Activated CD4-positive, alpha-beta memory T cell treated with anti-CD3 and anti-CD28 coated beads for 36 hours (primary cell): ENCODE results near the gene CCR7. TPM values are rescaled to one million over a fixed set of nuclear protein-coding genes. Genes with fewer than 3 reads are reported as not detected.
A peak's percentile ranks its signal among the peaks of the same experiment; 100 is the strongest.

ENCODE experiments used
- CTCF ChIA-PET: fragments of 350-600 bp; sonication (Branson Sonifier 250); formaldehyde crosslinking; loops from one replicate; lab custom pipeline; 2021; ENCODE audit warnings: antibody characterized with exemption, inconsistent platforms; lab: Charles Lee
- POLR2A ChIA-PET: fragments of 350-600 bp; sonication (Branson Sonifier 250); formaldehyde crosslinking; loops from one replicate; lab custom pipeline; 2021; ENCODE audit warnings: antibody characterized with exemption; lab: Charles Lee
- DNase-seq: peaks from one replicate; pipeline ENCODE4 v3.0.0-alpha.2; 2020
- H3K27ac Mint-ChIP-seq: one replicate; pipeline ENCODE4 v1.8.0; 2021; ENCODE audit warnings: mixed read lengths
- H3K27me3 Mint-ChIP-seq: one replicate; pipeline ENCODE4 v1.8.0; 2021; ENCODE audit warnings: mixed read lengths
- H3K36me3 Mint-ChIP-seq: one replicate; pipeline ENCODE4 v1.8.0; 2021; ENCODE audit warnings: mixed read lengths
- H3K4me1 Mint-ChIP-seq: one replicate; pipeline ENCODE4 v1.8.0; 2021; ENCODE audit warnings: low read depth, mixed read lengths
- H3K4me3 Mint-ChIP-seq: one replicate; pipeline ENCODE4 v1.8.0; 2021; ENCODE audit warnings: mild to moderate bottlenecking, mixed read lengths
- H3K9me3 Mint-ChIP-seq: one replicate; pipeline ENCODE4 v1.8.0; 2021; ENCODE audit warnings: mixed read lengths
- intact Hi-C: fragments of 100-400 bp; cut with micrococcal nuclease; formaldehyde crosslinking; loops from one replicate; pipeline ENCODE4 v1.15.1; 2023
- total RNA-seq, 2 experiments: library from RNA; stranded (reverse); gene quantifications; one replicate each; pipeline ENCODE4 v1.2.3, GENCODE V29; 2021

Gene CCR7
- total RNA-seq, 2 experiments from 2014 or later: 137 to 145 TPM

DNA sequence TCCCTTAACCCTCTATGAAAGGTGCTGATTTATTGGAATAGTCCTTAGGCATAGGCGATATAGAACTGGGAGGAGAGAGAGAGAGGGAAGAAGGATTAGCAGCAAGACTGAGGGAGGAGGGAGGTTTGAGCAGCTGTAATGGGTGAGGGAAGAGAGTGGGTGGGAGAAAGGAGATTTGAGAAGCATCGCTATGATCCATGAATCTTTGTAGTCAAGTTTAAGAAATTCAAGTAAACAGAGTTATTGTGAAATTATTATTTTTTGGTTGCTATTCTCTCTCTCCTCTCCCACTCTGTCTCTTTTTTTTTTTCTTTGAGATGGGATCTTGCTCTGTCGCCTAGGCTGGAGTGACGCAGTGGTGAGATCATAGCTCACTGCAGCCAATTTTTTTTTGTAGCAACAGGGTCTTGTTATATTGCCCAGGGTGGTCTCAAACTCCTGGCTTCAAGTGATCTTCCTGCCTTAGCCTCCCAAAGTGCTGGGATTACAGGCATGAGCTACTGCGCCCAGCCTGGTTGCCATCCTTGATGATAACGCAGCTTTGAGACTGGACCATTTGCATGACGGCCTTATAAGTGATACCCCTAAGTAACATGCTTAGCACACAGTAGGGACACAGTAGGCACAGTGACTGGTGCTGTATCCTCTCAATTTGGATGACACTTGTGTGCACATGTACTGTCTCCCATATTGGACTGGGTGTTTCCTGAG lies 42.9 kb downstream of the CCR7 start:
- CTCF ChIA-PET: interaction anchor here (0.6 to 2.5 kb wide), 6 partner anchors 10 to 168 kb away, joined by 3 to 20 read pairs (median 4); no protein-coding TSS in a partner anchor
- intact Hi-C loops: no loop called here
- H3K27me3 Mint-ChIP-seq: no peaks in the 10 kb centered on the region
- no peak overlapping the region for H3K27ac Mint-ChIP-seq
- no peak overlapping the region for H3K4me3 Mint-ChIP-seq
- H3K9me3 Mint-ChIP-seq: peaks cover 27% of the 10 kb centered on the region
- peaks cover 41% of the 10 kb centered on the region for H3K4me1 Mint-ChIP-seq
- POLR2A ChIA-PET: no interaction called here
- H3K36me3 Mint-ChIP-seq: peaks cover 57% of the 10 kb centered on the region
- no peak for DNase-seq

DNA sequence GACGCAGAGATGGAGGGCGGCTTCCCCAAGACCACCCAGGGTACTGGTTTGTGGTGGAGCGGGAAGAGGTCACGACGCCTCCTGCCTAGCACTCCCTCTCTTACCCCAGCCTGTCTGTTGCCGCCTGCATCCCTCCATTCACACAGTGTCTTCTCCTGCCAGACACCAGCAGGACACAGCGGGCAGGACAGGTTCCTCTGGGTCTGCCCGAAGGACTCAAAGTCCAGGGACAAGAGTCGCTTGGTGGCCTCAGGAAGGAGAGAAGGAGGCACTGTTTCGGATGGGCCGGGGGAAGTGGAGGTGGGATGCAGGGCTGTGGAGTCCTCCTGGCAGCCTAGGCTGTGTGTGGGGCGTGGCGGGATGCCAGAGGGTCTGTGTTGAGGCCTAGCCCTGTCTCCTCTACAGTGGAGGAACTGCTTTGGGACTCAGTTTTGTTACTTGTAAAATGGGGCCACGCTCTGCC lies 44.2 kb downstream of the CCR7 start:
- POLR2A ChIA-PET: no interaction called here
- Mint-ChIP-seq H3K9me3 (peaks cover 24% of the 10 kb centered on the region), H3K27me3 (no peaks in the 10 kb centered on the region), H3K4me1 (peaks cover 54% of the 10 kb centered on the region), H3K36me3 (peaks cover 63% of the 10 kb centered on the region), H3K27ac (peak overlapping the region; percentile 66), H3K4me3 (peak overlapping the region; percentile 24)
- intact Hi-C loops: no loop called here
- CTCF ChIA-PET: interaction anchor here (0.9 to 1.6 kb wide), 2 partner anchors 13 to 39 kb away, joined by 3 to 4 read pairs; no protein-coding TSS in a partner anchor
- no peak for DNase-seq

DNA sequence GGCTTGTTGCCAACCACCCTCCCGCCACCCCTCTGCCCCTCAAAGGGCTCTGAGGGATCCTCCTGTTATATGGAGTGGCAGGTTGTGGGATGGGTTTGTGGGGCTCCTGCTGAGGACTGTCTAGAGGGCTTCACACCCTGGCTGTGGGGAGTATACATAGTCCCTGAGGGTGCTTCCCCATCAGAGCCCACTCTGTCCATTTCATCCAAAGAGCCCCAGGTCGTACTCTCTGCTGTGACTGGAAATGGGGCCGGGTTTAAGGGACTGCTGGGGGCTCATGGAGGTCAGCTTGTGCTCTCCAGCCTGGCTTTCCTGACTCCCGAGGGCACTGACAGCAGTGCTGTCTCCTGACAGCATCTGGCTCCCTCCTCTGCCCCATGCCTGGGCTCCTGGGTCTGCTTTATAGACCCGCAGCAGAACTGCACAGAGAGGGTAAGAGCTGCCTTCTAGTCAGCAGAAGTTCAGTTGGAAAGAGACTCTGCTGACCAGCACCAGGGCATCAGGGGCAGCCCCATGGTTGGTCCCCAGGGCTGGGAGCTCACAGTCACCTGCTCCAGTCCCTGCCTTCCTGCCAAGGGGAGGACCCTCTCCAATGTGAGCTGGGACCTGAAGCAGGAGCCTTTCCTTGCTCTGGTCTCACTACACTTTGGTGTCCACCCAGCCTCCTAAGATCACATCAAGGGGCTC lies 46.0 kb downstream of the CCR7 start:
- CTCF ChIA-PET: interaction anchor here (1.4 to 2.9 kb wide), 3 partner anchors 14 to 156 kb away, joined by 8 to 10 read pairs (median 9); no protein-coding TSS in a partner anchor
- peaks cover 68% of the 10 kb centered on the region for H3K4me1 Mint-ChIP-seq
- peak overlapping the region; percentile 70 for H3K27ac Mint-ChIP-seq

DNA sequence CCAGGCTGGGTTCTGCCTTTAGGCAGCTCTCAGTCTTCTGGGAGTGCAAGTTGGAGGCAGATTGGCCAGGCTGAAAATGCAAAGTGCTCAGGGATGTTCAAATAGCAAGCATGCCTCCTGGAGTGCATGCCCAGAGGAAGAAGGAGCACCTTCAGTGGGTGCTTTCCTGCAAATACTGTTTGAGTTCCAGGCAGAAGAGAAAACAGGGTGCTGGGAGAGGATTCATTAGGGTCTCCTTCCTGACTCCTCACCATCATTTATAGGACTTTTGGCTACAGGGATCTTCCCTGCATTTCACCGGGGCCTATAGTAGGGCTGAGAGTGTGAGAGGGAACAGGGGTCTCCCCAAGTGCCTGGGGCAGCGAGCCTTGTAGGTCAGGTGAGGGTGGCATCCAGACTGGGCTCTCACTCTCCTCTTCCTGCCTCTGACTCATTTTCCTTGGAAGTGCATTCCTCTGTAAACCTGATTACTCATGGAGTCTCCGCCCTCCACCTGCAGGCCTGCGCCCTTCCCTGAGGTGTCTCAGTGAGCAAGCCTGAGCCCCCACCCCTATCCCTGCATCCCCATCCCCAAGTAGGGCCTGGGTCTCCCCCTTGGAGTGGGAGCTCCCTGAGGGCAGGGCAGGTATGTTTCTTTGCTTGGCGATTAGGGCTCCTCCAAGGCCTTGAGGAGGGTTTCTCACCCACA lies 46.7 kb downstream of the CCR7 start:
- Mint-ChIP-seq H3K36me3 (peaks cover 42% of the 10 kb centered on the region), H3K4me1 (peaks cover 68% of the 10 kb centered on the region), H3K9me3 (peaks cover 2% of the 10 kb centered on the region), H3K27ac (peak overlapping the region; percentile 70), H3K4me3 (peak overlapping the region; percentile 73), H3K27me3 (no peaks in the 10 kb centered on the region)
- ChIA-PET POLR2A (interaction anchor here (0.8 to 2.1 kb wide), 3 partner anchors 13 to 43 kb away, joined by 3 to 19 read pairs (median 5); no protein-coding TSS in a partner anchor), CTCF (interaction anchor here (1.4 to 2.9 kb wide), 6 partner anchors 14 to 156 kb away, joined by 4 to 37 read pairs (median 8); partner anchors contain the start of gene IGFBP4)
- intact Hi-C loops: no loop called here
- DNase-seq: no peak

More for the DNA sequence above, 46.0 kb downstream of the CCR7 start:
- POLR2A ChIA-PET: interaction anchor here (0.8 to 1.0 kb wide), 2 partner anchors 39 to 43 kb away, joined by 3 read pairs; no protein-coding TSS in a partner anchor
- Mint-ChIP-seq H3K36me3 (peaks cover 49% of the 10 kb centered on the region), H3K4me3 (peak overlapping the region; percentile 73), H3K27me3 (no peaks in the 10 kb centered on the region), H3K9me3 (peaks cover 6% of the 10 kb centered on the region)
- intact Hi-C loops: no loop called here
- DNase-seq: no peak

DNA sequence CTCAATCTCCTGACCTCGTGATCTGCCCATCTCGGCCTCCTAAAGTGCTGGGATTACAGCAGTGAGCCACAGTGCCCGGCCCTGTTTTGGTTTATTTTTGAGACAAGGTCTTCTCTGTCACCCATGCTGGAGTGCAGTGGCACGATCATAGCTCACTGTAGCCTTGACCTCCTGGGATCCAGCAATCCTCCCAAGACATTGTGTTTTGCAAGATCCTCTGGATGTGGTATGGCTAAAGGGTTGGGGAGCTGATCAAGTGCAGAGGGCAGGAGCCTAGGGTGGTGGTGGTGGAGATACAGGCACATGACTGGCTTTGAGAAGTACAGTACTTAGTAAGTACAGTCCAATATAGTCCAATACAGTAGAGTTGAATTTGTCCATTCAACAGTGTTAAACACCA lies 47.3 kb downstream of the CCR7 start:
- DNase-seq: no peak
- CTCF ChIA-PET: interaction anchor here (0.9 to 2.9 kb wide), 7 partner anchors 14 to 155 kb away, joined by 3 to 37 read pairs (median 5); partner anchors contain the start of gene IGFBP4
- peaks cover 64% of the 10 kb centered on the region for H3K4me1 Mint-ChIP-seq
- intact Hi-C loops: no loop called here
- POLR2A ChIA-PET: interaction anchor here (0.9 to 2.1 kb wide), 9 partner anchors 8 to 100 kb away, joined by 3 to 19 read pairs (median 4); no protein-coding TSS in a partner anchor
- peak overlapping the region; percentile 73 for H3K4me3 Mint-ChIP-seq
- peaks cover 37% of the 10 kb centered on the region for H3K36me3 Mint-ChIP-seq
- no peaks in the 10 kb centered on the region for H3K9me3 Mint-ChIP-seq
- peak overlapping the region; percentile 70 for H3K27ac Mint-ChIP-seq
- H3K27me3 Mint-ChIP-seq: no peaks in the 10 kb centered on the region

DNA sequence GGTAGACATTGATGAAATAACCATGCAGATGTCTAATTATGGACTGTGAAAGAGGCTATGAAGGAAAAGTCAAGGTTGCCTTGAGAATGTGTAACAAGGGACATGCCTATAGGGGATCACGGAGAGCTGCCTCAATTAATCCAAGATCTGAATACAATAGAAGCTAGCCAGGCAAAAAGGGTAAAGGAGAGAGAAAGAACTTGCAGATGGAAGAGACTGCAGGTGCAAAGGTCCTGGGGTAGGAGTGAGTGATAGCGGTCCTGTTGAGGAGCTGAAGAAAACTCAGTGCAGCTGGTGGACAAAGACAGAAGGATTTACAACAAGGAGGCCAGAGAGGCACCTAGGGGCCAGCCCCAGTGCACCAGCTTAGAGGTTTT lies 48.0 kb downstream of the CCR7 start:
- ChIA-PET POLR2A (interaction anchor here (0.7 to 2.1 kb wide), 12 partner anchors 9 to 99 kb away, joined by 3 to 19 read pairs (median 4); no protein-coding TSS in a partner anchor), CTCF (interaction anchor here (0.9 to 2.9 kb wide), 7 partner anchors 15 to 154 kb away, joined by 3 to 37 read pairs (median 5); partner anchors contain the start of gene IGFBP4)
- Mint-ChIP-seq H3K4me1 (peaks cover 64% of the 10 kb centered on the region), H3K4me3 (peak overlapping the region; percentile 82), H3K27me3 (no peaks in the 10 kb centered on the region), H3K27ac (peak overlapping the region; percentile 85), H3K9me3 (no peaks in the 10 kb centered on the region), H3K36me3 (peaks cover 30% of the 10 kb centered on the region)
- no peak for DNase-seq
- intact Hi-C loops: no loop called here

DNA sequence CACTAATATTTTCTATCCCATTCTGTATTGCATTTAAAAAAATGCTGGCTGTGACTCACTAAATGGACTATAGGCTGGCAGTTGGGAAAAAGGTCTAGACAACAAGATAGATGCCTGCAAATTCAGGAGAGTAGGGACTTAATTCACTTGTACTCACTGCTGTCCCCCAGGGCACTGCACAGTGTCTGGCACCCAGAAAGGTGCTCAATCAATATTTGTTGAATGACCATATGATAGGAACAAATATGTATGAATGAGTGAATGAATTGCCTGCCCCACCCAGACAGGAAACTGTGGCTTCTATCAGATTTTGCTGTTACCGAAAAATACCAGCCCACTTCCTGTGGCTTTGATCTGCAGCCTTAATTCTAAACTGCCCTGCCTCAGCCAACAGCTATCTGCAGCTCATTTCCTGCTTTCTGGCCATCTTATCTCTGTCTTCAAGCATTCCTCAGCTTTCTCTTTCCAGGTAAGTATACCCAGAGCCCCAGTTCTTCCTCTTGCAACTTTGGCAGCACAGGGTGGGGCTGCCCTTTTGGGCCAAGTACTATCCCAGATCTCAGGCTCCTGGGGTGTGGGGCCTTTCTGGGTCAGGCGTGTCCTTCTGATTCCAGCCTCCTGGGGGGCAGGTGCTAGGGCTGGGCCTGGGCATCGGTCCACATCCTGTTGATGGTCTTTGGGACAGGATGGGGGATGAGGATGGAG lies 48.5 kb downstream of the CCR7 start:
- Mint-ChIP-seq H3K4me1 (peaks cover 60% of the 10 kb centered on the region), H3K4me3 (peak overlapping the region; percentile 82), H3K27me3 (no peaks in the 10 kb centered on the region), H3K27ac (peak overlapping the region; percentile 85), H3K9me3 (no peaks in the 10 kb centered on the region), H3K36me3 (peaks cover 26% of the 10 kb centered on the region)
- ChIA-PET CTCF (interaction anchor here (0.9 to 2.9 kb wide), 7 partner anchors 16 to 154 kb away, joined by 3 to 37 read pairs (median 5); partner anchors contain the start of gene IGFBP4), POLR2A (interaction anchor here (0.6 to 2.1 kb wide), 12 partner anchors 9 to 99 kb away, joined by 3 to 19 read pairs (median 4); no protein-coding TSS in a partner anchor)
- intact Hi-C loops: loop anchor here (1.0 kb wide), 2 partner anchors 15 to 46 kb away; no protein-coding TSS in a partner anchor
- DNase-seq: peak; percentile 83

DNA sequence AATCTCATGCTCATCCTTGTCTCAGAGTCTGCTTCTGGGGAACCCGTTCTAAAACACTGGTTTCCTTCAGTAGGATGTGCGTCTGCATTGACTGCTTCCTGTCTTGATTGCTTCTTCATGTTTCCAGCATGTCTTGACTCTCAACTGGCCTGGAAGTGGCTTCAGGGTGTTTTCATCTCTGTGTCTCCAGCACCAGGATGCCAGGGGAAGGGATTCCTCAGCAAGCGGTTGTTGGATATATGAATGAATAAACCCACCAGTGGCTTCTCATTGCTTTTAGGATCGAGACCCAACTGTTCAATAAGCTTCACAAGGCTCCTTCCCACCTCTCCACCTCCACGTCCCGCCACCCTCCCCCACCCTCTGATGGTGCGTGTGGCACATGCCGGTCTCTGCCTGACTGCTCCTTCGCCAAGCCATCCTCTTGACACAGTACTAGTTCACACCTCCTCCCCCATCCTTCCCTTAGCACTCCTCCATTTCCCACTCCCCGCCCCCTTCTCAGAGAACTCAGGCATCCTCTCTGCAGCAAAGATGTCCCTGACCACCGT lies 49.7 kb downstream of the CCR7 start:
- peak overlapping the region; percentile 27 for H3K4me3 Mint-ChIP-seq
- H3K36me3 Mint-ChIP-seq: peaks cover 19% of the 10 kb centered on the region
- H3K27me3 Mint-ChIP-seq: no peaks in the 10 kb centered on the region
- ChIA-PET CTCF (interaction anchor here (2.1 kb wide), 1 partner anchor 18 kb away, joined by 6 read pairs; no protein-coding TSS in a partner anchor), POLR2A (no interaction called here)
- DNase-seq: peak; percentile 71
- H3K27ac Mint-ChIP-seq: peak overlapping the region; percentile 85
- intact Hi-C loops: loop anchor here (1.0 kb wide), 3 partner anchors 16 to 47 kb away; no protein-coding TSS in a partner anchor
- H3K9me3 Mint-ChIP-seq: no peaks in the 10 kb centered on the region
- peaks cover 52% of the 10 kb centered on the region for H3K4me1 Mint-ChIP-seq

DNA sequence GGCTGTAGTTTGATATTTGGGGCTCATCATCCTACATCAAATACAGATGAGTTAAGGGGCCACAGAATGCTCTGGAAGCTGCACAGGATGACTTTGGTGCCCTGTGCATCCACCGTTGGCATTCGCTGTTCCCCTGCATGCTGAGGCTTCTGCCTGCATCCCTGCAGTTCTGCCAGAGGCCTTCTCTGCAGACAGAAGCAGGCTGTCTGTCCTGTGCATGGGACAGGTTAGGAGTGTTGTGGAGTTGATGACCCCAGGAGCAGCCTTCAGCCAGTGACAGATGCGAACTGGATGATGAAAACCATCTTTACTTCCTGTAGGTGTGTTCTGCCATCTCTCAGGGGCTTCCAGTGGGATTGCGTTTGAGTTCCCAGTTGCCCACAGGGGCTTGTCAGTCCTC lies 50.3 kb downstream of the CCR7 start:
- peaks cover 14% of the 10 kb centered on the region for H3K36me3 Mint-ChIP-seq
- POLR2A ChIA-PET: no interaction called here
- peak overlapping the region; percentile 85 for H3K27ac Mint-ChIP-seq
- H3K4me3 Mint-ChIP-seq: no peak overlapping the region
- intact Hi-C loops: loop anchor here (1.0 kb wide), 1 partner anchor 35 kb away; no protein-coding TSS in a partner anchor
- DNase-seq: no peak
- no peaks in the 10 kb centered on the region for H3K27me3 Mint-ChIP-seq
- no peaks in the 10 kb centered on the region for H3K9me3 Mint-ChIP-seq
- CTCF ChIA-PET: interaction anchor here (2.1 kb wide), 1 partner anchor 18 kb away, joined by 6 read pairs; no protein-coding TSS in a partner anchor
- H3K4me1 Mint-ChIP-seq: peaks cover 52% of the 10 kb centered on the region
